SJSA1 (cell line): ENCODE measurements around the gene COBL. TPM values are rescaled to one million over a fixed set of nuclear protein-coding genes. Genes with fewer than 3 reads are reported as not detected.

Source experiments
- DNase-seq, 2 experiments: peaks; one replicate each; pipeline ENCODE4 v3.0.0-alpha.2; 2015 to 2020; ENCODE audit warnings: low spot score in 2 of 2, low read depth in 1 of 2
- H3K27ac ChIP-seq: fragments of 250-450 bp; sonication (Bioruptor Pico); 2 replicates; pipeline ENCODE4 v1.5.1; 2020; ENCODE audit warnings: mild to moderate bottlenecking, moderate library complexity
- H3K27me3 ChIP-seq: fragments of 250-450 bp; sonication (Bioruptor Pico); replicated peaks from 2 replicates; pipeline ENCODE4 v1.5.1; 2020; ENCODE audit warnings: mild to moderate bottlenecking, moderate library complexity
- H3K36me3 ChIP-seq: fragments of 250-450 bp; sonication (Bioruptor Pico); 2 replicates; pipeline ENCODE4 v1.5.1; 2020; ENCODE audit warnings: mild to moderate bottlenecking
- H3K4me1 ChIP-seq: fragments of 250-450 bp; sonication (Bioruptor Pico); replicated peaks from 2 replicates; pipeline ENCODE4 v1.6.1; 2021; ENCODE audit warnings: mild to moderate bottlenecking
- H3K4me3 ChIP-seq: fragments of 250-450 bp; sonication (Bioruptor Pico); 2 replicates; pipeline ENCODE4 v1.5.1; 2020; ENCODE audit warnings: mild to moderate bottlenecking
- H3K9me3 ChIP-seq: fragments of 250-450 bp; sonication (Bioruptor Pico); replicated peaks from 2 replicates; pipeline ENCODE4 v1.5.1; 2020; ENCODE audit warnings: mild to moderate bottlenecking
- total RNA-seq: library from RNA; depleted of rRNA; stranded (reverse); fragments of >200 nt; shearing (Covaris generic); gene quantifications from 2 replicates; pipeline ENCODE4 v1.2.3, GENCODE V29; 2014

The COBL gene
- total RNA-seq, 1 experiment from 2014 or later = not detected

DNA sequence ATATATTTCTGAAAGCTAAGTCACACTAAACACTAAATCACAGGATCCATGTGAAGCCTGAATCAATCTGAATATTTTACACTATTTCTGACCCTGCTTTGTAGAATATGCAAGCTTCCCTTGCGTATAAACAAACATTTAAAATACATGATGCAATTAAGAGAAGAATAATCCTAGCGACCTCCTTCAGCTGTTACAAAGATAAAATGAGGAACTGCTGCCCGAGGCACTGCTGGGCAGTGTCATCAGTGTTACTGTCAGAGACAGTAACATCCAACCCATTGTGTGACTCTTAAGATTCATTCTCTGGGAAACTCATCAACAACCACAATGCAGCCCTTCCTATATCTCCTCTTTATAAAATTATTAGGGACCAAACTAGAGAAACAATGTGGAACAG lies 61.6 kb downstream of the COBL start:
- H3K4me3 ChIP-seq = no peak overlapping the region
- no peak overlapping the region for H3K27ac ChIP-seq
- no peak for DNase-seq
- no peaks in the 10 kb centered on the region for H3K36me3 ChIP-seq
- H3K4me1 ChIP-seq = no peaks in the 10 kb centered on the region
- no peaks in the 10 kb centered on the region for H3K27me3 ChIP-seq
- H3K9me3 ChIP-seq = no peaks in the 10 kb centered on the region

DNA sequence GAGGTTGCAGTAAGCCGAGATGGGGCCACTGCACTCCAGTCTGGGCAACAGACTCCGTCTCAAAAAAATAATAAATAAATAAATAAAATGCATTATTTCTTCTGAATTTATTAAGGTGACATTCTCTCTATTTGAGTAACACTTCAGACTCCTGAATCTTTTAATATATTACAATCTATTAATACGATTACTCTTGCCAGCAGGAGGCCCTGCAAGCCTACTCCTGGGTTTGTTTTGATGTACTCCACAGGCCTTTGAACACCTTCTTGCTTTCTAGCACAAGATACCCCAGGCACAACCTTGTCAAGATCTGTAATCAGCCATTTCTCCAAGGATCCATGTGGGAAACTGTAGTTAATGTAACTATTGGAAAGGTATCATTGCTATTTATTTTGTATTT lies 63.5 kb downstream of the COBL start:
- DNase-seq = no peak
- Histone ChIP-seq H3K4me1 (no peaks in the 10 kb centered on the region), H3K4me3 (no peak overlapping the region), H3K27ac (no peak overlapping the region), H3K27me3 (no peaks in the 10 kb centered on the region), H3K36me3 (no peaks in the 10 kb centered on the region), H3K9me3 (no peaks in the 10 kb centered on the region)

DNA sequence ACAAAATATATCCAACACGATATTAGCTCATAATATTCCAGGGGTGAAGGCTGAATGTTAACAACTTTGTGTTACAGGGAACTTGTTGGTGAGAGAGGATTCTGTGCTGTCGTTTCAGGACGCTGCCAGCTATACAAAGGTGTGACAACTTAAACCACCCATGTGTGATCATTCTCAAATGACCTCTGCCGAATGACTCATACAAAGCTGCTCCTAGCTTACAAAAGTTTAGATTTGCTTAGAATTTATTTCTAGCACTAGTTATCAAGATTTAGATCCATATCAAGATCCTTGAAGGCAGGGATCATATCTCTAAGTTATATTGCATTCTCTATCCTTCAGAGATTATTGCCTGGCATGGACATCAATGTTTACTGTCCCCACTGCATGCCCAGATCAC lies 65.3 kb downstream of the COBL start:
- H3K27ac ChIP-seq = no peak overlapping the region
- no peaks in the 10 kb centered on the region for H3K4me1 ChIP-seq
- no peak for DNase-seq
- H3K36me3 ChIP-seq = no peaks in the 10 kb centered on the region
- H3K4me3 ChIP-seq = no peak overlapping the region
- H3K9me3 ChIP-seq = no peaks in the 10 kb centered on the region
- H3K27me3 ChIP-seq = no peaks in the 10 kb centered on the region

DNA sequence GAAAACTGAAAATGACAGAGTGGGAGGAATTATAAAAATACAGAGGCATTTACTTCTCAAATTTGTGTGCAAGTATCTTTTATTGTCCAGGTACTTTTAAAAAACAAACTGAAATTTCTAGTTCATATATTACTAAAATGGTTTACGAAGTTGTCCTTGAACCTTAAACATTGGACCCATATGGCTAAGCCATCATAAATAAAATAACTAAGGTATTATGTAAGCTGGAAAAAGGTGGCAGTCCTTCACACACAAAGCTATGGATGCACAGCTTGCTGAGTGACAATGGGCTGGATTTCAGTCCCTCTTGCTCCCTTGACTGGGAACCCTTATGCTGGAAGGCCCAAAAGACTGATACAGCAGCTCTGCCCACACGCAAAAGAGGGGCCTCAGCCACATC lies 66.1 kb downstream of the COBL start:
- DNase-seq = no peak
- H3K4me3 ChIP-seq = no peak overlapping the region
- no peaks in the 10 kb centered on the region for H3K9me3 ChIP-seq
- no peaks in the 10 kb centered on the region for H3K36me3 ChIP-seq
- no peak overlapping the region for H3K27ac ChIP-seq
- no peaks in the 10 kb centered on the region for H3K27me3 ChIP-seq
- H3K4me1 ChIP-seq = no peaks in the 10 kb centered on the region

DNA sequence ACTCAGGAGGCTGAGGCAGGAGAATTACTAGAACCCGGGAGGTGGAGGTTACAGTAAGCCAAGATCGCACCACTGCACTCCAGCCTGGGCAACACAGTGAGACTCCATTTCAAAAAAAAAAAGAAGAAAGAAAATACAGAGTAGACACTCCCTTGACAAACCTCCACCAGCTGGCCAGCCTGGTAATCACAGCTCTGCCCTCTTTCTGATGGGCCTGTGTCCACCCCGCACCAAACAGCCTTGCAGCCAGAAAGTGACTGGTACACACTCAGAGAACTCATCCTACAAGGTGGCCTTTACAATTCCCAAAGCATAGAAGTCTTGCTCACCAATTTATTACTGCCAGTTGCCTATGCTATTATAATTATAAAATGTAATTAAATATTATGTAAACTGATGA lies 66.6 kb downstream of the COBL start:
- Histone ChIP-seq H3K27me3 (no peaks in the 10 kb centered on the region), H3K9me3 (no peaks in the 10 kb centered on the region), H3K4me3 (no peak overlapping the region), H3K36me3 (no peaks in the 10 kb centered on the region), H3K27ac (no peak overlapping the region), H3K4me1 (no peaks in the 10 kb centered on the region)
- DNase-seq = no peak

DNA sequence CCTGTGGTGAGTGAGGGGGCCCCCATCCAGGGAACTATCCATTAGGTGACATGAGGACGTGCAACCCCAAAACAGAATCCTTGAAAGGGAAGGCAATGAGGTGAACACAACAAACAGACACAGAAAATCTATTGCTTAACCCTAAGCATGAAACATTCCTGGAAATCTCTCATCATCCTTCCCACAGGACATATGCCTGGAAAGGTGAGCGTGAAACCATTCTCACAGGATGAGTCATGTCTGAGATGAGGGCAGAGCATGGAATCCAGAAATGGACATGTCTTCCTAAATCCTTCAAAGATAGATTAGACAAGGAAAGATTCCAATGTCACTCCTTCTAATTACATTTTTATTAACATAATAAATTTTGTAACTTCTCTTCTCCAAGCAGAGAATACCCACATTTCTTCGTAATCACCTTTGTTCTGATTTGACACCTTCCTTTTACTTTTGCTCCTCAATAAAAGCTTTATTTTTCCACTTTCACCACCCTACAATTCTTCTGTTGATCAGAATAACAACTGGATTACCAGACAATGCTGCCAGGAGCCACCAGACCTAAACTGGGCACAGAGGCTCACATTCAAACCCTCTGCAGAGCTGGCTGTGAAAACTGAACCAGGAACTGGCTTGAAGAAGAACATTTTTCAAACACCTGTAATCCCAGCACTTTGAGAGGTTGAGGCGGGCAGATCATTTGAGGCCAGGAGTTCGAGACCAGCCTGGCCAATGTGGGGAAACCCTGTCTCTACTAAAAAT lies 67.2 kb downstream of the COBL start:
- no peak for DNase-seq
- H3K9me3 ChIP-seq = no peaks in the 10 kb centered on the region
- no peak overlapping the region for H3K4me3 ChIP-seq
- H3K27ac ChIP-seq = no peak overlapping the region
- no peaks in the 10 kb centered on the region for H3K36me3 ChIP-seq
- no peaks in the 10 kb centered on the region for H3K27me3 ChIP-seq
- H3K4me1 ChIP-seq = no peaks in the 10 kb centered on the region

DNA sequence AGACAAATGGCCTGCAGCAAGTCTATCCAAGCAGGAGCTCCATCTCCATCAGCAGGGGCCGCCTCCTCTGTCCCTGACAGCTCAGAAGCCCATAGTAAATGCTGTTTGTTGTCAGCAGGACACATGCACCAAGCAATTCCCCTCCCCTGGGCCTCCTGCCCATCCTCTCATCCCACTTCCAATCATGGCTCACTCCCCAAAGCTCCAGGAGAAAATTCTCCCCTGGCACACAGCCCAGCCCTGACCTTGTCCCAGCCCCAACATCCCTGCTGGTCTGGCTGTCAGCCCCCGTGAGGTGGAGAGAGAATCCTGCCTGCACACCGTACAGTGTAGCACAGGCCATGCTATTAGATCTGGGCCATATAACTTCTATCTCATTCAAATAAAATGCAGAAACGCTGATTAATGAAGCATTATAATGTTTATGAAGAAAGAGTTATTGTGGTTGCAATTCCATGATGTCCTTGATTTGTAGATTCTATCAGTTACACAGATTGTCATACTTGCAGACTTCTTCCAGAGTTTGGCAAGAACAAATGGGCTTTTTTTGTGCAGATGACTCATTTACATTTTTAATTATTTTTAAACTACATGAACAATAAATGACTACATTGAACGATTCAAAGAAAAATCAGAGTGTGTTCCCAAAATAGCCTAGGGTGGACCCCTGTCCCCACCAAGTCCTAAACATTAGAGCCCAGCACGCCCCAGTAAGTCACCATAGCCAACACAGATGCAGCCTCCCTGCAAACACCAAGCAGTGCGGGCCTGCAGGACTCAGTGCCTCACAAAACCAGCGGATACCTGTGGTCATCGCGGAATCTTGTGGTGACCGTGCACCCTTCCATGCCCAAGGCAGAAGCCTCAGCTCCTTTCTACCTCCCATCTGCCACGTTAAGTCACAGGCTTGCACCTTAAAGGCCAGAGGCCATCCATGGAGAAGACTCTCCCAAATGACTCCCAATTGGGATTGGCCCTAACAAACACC lies 70.1 kb downstream of the COBL start:
- H3K9me3 ChIP-seq = no peaks in the 10 kb centered on the region
- H3K27me3 ChIP-seq = no peaks in the 10 kb centered on the region
- no peak overlapping the region for H3K27ac ChIP-seq
- H3K4me1 ChIP-seq = no peaks in the 10 kb centered on the region
- no peaks in the 10 kb centered on the region for H3K36me3 ChIP-seq
- H3K4me3 ChIP-seq = no peak overlapping the region
- no peak for DNase-seq

DNA sequence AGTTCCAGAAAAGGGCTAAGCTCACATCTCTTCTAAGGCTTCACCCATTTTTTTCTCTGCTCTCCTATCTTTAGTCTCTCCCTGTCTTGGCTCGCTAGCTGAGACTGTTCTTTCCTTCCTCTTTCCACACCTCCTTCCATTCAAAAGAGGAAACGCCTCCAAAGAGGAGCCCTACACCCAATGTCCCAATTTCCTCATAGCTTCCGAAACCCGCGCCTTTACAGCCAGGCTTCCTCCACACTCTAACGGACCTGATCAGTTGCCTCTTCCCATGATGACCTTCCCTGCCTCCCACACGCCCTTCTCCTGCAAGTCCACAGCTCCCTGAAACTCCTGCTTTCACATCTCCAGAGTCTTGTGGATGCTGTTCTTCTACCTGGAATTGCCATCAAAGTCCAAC lies 71.7 kb downstream of the COBL start:
- Histone ChIP-seq H3K27ac (no peak overlapping the region), H3K4me3 (no peak overlapping the region), H3K9me3 (no peaks in the 10 kb centered on the region), H3K36me3 (no peaks in the 10 kb centered on the region), H3K4me1 (no peaks in the 10 kb centered on the region), H3K27me3 (no peaks in the 10 kb centered on the region)
- DNase-seq = no peak

DNA sequence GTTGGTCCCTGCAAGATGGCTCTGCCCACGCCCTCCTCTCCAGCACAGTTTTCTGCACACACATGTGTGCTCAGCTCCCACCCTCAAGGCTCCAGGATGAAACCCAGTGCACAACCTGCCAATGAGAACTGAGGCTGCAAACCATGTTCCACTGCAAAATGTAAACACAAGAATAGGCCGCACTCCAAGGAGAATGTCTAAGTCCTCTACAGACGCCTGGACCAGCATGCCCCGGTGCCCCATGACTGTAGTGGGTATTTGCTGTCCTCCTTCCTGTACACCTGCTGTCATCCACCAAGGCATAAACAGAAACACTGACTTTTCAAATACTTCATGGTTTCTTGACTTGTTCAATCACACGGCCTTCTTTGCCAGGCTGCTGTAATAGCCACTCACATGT lies 72.6 kb downstream of the COBL start:
- H3K27me3 ChIP-seq = no peaks in the 10 kb centered on the region
- no peaks in the 10 kb centered on the region for H3K9me3 ChIP-seq
- no peaks in the 10 kb centered on the region for H3K36me3 ChIP-seq
- no peak overlapping the region for H3K4me3 ChIP-seq
- no peaks in the 10 kb centered on the region for H3K4me1 ChIP-seq
- DNase-seq = no peak
- no peak overlapping the region for H3K27ac ChIP-seq

DNA sequence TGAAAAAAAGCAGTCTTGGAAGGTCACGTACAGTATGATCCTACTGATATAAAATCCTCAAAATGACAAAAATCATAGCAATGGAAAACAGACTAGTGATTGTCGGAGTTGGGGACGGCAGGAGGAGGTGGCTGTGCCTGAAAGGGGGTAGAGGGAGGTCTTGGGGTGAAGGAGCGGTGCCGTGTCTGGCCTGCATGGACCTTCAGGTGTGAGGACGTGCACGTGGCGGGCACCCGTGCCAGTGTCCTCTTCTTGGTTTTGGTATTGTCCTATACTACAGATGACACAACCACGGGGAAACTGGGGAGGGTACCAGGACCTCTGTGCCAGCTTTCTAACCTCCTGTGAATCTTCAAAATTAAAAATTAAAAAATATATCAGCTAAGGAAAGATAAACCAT lies 73.0 kb downstream of the COBL start:
- no peak for DNase-seq
- no peak overlapping the region for H3K27ac ChIP-seq
- H3K4me1 ChIP-seq = no peaks in the 10 kb centered on the region
- H3K36me3 ChIP-seq = no peaks in the 10 kb centered on the region
- no peak overlapping the region for H3K4me3 ChIP-seq
- no peaks in the 10 kb centered on the region for H3K27me3 ChIP-seq
- H3K9me3 ChIP-seq = no peaks in the 10 kb centered on the region

DNA sequence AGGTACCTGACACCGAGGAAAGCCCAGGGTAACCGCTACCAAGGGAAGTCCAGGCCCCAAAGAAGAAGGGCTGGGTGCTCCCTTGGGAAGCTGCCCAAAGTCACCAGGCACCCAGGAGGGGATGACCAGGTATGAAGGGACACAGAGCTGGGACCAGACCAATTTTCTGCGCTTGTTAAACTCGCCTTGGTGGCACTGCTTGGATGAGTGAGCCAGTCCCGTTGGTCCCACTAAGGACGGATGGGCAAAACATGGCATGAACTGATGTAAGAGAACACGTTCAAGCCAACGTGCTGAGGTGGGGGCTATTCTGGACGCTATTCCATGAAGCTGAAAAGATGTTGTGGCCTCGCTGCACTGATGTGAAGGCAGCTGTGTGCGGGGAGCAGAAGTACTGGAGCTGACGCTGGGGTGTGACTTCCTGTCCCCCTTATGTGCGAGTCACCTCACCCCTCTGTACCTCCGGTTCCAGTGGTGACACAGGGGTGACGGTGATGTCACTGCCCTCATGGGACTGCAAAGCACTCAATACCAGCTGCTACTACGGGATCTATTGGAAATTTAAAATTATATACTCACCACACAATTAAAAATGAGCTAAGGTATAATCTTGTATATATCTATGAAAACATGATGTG lies 73.6 kb downstream of the COBL start:
- no peak overlapping the region for H3K27ac ChIP-seq
- no peaks in the 10 kb centered on the region for H3K36me3 ChIP-seq
- no peaks in the 10 kb centered on the region for H3K9me3 ChIP-seq
- no peaks in the 10 kb centered on the region for H3K27me3 ChIP-seq
- no peak for DNase-seq
- no peaks in the 10 kb centered on the region for H3K4me1 ChIP-seq
- H3K4me3 ChIP-seq = no peak overlapping the region

DNA sequence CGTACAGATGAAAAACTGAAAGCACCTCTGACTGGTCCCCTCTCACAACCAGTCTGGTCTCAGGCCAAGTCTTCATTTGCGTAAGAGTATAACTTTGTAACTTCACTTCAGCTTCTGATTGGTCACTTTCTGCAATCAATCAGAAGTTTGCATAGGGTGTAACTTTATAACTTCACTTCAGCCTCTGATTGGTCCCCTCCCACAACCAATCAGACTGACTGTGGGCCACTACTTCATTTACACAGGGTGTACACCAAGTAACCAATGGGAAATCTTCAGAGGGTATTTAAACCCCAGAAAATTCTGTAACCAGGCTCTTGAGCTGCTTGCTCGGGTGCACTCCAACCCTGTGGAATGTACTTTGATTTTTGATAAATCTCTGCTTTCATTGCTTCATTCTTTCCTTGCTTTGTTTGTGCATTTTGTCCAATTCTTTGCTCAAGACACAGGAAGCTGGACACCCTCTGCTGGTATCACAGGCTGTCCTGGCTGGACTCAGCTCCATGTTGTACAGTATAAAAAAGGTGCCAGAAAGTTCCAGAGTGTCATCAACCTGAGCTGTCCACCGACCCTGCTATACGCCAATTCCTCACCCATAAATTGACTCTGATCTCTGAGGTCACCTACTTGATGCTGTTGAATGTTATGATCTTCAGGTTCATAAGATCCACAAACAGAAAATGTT lies 74.5 kb downstream of the COBL start:
- no peak overlapping the region for H3K4me3 ChIP-seq
- H3K27ac ChIP-seq = no peak overlapping the region
- H3K4me1 ChIP-seq = no peaks in the 10 kb centered on the region
- H3K36me3 ChIP-seq = no peaks in the 10 kb centered on the region
- no peak for DNase-seq
- no peaks in the 10 kb centered on the region for H3K27me3 ChIP-seq
- no peaks in the 10 kb centered on the region for H3K9me3 ChIP-seq

DNA sequence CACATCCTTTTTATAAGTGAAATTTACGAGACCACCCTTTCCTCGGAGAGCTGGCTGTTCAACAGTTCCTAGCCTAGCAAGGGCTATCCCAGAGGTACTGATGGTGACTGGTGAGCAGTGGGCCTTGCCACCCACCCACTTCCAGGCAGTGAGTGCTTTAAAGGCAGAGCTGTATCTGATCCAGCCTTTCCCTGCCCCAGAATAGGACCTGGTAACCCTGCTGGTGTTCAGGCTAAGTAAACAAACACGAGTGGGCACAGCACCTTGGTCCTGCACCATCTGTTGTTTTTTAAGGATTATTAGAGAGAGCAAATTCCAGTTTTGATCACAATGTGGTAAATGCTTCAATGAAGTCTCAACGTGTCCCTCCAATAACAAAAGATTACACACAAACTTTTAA lies 75.7 kb downstream of the COBL start:
- H3K4me3 ChIP-seq = no peak overlapping the region
- no peaks in the 10 kb centered on the region for H3K36me3 ChIP-seq
- H3K9me3 ChIP-seq = no peaks in the 10 kb centered on the region
- H3K27ac ChIP-seq = no peak overlapping the region
- H3K4me1 ChIP-seq = no peaks in the 10 kb centered on the region
- no peaks in the 10 kb centered on the region for H3K27me3 ChIP-seq
- DNase-seq = no peak
